Nephron (organoid): Measurements from ENCODE around the gene MR1.

Source experiments
- H3K27ac Mint-ChIP-seq, 3 experiments: 2 replicates each; pipeline ENCODE4 v1.8.0; 2020; ENCODE audit warnings: mixed read lengths in 3 of 3, mild to moderate bottlenecking in 2 of 3, moderate library complexity in 1 of 3
- H3K27me3 Mint-ChIP-seq: 2 replicates; pipeline ENCODE4 v1.8.0; 2021; ENCODE audit warnings: low read depth, mild to moderate bottlenecking, moderate library complexity, mixed read lengths
- H3K36me3 Mint-ChIP-seq: 2 replicates; pipeline ENCODE4 v1.8.0; 2020; ENCODE audit warnings: low read depth, mixed read lengths
- H3K4me1 Mint-ChIP-seq: 2 replicates; pipeline ENCODE4 v1.8.0; 2020; ENCODE audit warnings: mixed read lengths
- H3K4me3 Mint-ChIP-seq, 3 experiments: 2 replicates each; pipeline ENCODE4 v1.8.0; 2020; ENCODE audit warnings: mild to moderate bottlenecking in 3 of 3, mixed read lengths in 3 of 3, moderate library complexity in 2 of 3
- H3K9me3 Mint-ChIP-seq: 2 replicates; pipeline ENCODE4 v1.8.0; 2020; ENCODE audit warnings: mixed read lengths
- CTCF ChIP-seq, 3 experiments: fragments of 200-600 bp; sonication (generic); IDR thresholded peaks; one replicate each; pipeline ENCODE4 v1.5.0; 2021; ENCODE audit warnings: antibody characterized with exemption in 3 of 3; ENCODE audit not compliant: unreplicated experiment in 3 of 3

MR1 gene

GRCh38 chr1:181097242-181097641, 63.5 kb downstream of the MR1 start:
- no peak for TF ChIP-seq CTCF (IDR thresholded peaks at IDR 0.05; ENCODE audit: unreplicated experiment in 3 of 3)
- Mint-ChIP-seq H3K36me3 (peaks cover 4% of the 10 kb centered on the region), H3K9me3 (no peaks in the 10 kb centered on the region), H3K27ac (peak overlapping the region; percentile 87 to 99 (median 98)), H3K4me3 (peak overlapping the region in 2 of 3 experiments; percentile 27 to 60), H3K4me1 (peaks cover 90% of the 10 kb centered on the region), H3K27me3 (no peaks in the 10 kb centered on the region)

GRCh38 chr1:181099152-181100014, 65.6 kb downstream of the MR1 start:
- peak overlapping the region; percentile 5 to 56 (median 6) for H3K4me3 Mint-ChIP-seq
- H3K27me3 Mint-ChIP-seq = no peaks in the 10 kb centered on the region
- TF ChIP-seq CTCF (IDR thresholded peaks at IDR 0.05; ENCODE audit: unreplicated experiment in 3 of 3) = no peak
- H3K36me3 Mint-ChIP-seq = no peaks in the 10 kb centered on the region
- H3K4me1 Mint-ChIP-seq = peaks cover 99% of the 10 kb centered on the region
- peak overlapping the region; percentile 53 to 89 (median 81) for H3K27ac Mint-ChIP-seq
- no peaks in the 10 kb centered on the region for H3K9me3 Mint-ChIP-seq

GRCh38 chr1:181100015-181100905, 66.5 kb downstream of the MR1 start:
- H3K4me1 Mint-ChIP-seq = peaks cover 93% of the 10 kb centered on the region
- H3K27ac Mint-ChIP-seq = peak overlapping the region; percentile 53 to 89 (median 81)
- H3K9me3 Mint-ChIP-seq = no peaks in the 10 kb centered on the region
- H3K27me3 Mint-ChIP-seq = no peaks in the 10 kb centered on the region
- H3K4me3 Mint-ChIP-seq = peak overlapping the region; percentile 7 to 56 (median 52)
- no peaks in the 10 kb centered on the region for H3K36me3 Mint-ChIP-seq
- no peak for TF ChIP-seq CTCF (IDR thresholded peaks at IDR 0.05; ENCODE audit: unreplicated experiment in 3 of 3)

- TF ChIP-seq CTCF (IDR thresholded peaks at IDR 0.05; ENCODE audit: unreplicated experiment in 3 of 3) = no peak
- Mint-ChIP-seq H3K27ac (peak overlapping the region; percentile 53 to 89 (median 81)), H3K4me3 (peak overlapping the region; percentile 7 to 52 (median 26)), H3K4me1 (peaks cover 90% of the 10 kb centered on the region), H3K27me3 (no peaks in the 10 kb centered on the region), H3K9me3 (no peaks in the 10 kb centered on the region), H3K36me3 (no peaks in the 10 kb centered on the region)
Measured at GRCh38 chr1:181100934-181101333, 67.2 kb downstream of the MR1 start.

GRCh38 chr1:181101581-181102226, 67.9 kb downstream of the MR1 start:
- H3K27me3 Mint-ChIP-seq = no peaks in the 10 kb centered on the region
- peaks cover 87% of the 10 kb centered on the region for H3K4me1 Mint-ChIP-seq
- peak overlapping the region; percentile 36 to 65 (median 41) for H3K4me3 Mint-ChIP-seq
- no peaks in the 10 kb centered on the region for H3K36me3 Mint-ChIP-seq
- H3K9me3 Mint-ChIP-seq = no peaks in the 10 kb centered on the region
- no peak for TF ChIP-seq CTCF (IDR thresholded peaks at IDR 0.05; ENCODE audit: unreplicated experiment in 3 of 3)
- H3K27ac Mint-ChIP-seq = peak overlapping the region; percentile 53 to 89 (median 81)
